ENCODE results near the gene TAF9B. TPM values are rescaled to one million over a fixed set of nuclear protein-coding genes. Genes with fewer than 3 reads are reported as not detected.
"Not testable (repeated sequence)": the region's sequence is repeated elsewhere in the genome, so short reads cannot be mapped to it uniquely, and the experiment has no call there.

The TAF9B gene
- total and polyA plus RNA-seq, 7 donors: 3.8 to 13.4 (median 10.1) TPM

DNA sequence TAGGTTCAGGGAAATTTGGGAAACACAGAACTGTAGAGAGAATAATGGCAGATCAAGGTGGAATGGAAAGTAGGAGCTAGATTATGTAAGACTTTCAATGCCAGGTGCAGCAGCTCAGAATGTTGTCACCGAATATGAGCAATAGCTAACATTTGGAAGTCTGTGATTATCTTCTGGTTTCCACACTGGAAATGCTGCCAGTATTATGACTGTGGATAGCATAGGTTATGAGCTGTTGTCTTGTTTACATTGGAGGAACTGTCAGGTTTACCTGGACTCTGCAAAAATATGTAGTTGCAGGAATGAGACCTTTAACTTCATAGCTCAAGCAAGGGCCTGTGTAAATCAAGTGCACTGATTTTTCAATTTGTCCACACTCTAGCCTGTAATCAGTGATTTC, 26.0 kb upstream of the TAF9B start:
- DNase-seq (no peak), ATAC-seq (no peak)
- H3K36me3 ChIP-seq (ENCODE audit: insufficient read depth in 1 of 2, low read depth in 1 of 2): no peaks in the 10 kb centered on the region
- H3K4me1 ChIP-seq: no peaks in the 10 kb centered on the region
- intact Hi-C loops (cut with DNase I): no loop called here
- H3K27me3 ChIP-seq (ENCODE audit: insufficient read depth in 3 of 3, low read length in 2 of 3): no peaks in the 10 kb centered on the region
- H3K9me3 ChIP-seq: no peaks in the 10 kb centered on the region
- no peak overlapping the region for H3K4me3 ChIP-seq
- TF ChIP-seq, protein P1, sequence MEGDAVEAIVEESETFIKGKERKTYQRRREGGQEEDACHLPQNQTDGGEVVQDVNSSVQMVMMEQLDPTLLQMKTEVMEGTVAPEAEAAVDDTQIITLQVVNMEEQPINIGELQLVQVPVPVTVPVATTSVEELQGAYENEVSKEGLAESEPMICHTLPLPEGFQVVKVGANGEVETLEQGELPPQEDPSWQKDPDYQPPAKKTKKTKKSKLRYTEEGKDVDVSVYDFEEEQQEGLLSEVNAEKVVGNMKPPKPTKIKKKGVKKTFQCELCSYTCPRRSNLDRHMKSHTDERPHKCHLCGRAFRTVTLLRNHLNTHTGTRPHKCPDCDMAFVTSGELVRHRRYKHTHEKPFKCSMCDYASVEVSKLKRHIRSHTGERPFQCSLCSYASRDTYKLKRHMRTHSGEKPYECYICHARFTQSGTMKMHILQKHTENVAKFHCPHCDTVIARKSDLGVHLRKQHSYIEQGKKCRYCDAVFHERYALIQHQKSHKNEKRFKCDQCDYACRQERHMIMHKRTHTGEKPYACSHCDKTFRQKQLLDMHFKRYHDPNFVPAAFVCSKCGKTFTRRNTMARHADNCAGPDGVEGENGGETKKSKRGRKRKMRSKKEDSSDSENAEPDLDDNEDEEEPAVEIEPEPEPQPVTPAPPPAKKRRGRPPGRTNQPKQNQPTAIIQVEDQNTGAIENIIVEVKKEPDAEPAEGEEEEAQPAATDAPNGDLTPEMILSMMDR (IDR thresholded peaks at IDR 0.05): no peak
- H3K27ac ChIP-seq: no peak overlapping the region
- WGBS, 3 donors: 67 to 78% (median 68%) methylated on average over 1 of the region's 1 CpG

DNA sequence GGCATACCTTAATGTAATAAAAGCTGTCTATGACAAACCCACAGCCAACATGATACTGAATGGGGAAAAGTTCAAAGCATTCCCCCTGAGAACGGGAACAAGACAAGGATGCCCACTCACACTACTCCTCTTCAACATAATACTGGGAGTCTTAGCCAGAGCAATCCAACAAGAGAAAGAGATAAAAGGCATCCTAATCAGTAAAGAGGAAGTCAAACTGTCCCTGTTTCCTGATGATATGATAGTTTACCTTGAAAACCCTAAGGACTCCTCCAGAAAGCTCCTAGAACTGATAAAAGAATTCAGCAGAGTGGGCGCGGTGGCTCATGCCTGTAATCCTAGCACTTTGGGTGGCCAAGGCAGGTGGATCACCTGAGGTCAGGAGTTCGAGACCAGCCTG, 23.7 kb upstream of the TAF9B start:
- H3K9me3 ChIP-seq; DNase-seq; H3K27me3 ChIP-seq (ENCODE audit: insufficient read depth in 3 of 3, low read length in 2 of 3); H3K4me3 ChIP-seq; H3K27ac ChIP-seq; ATAC-seq; H3K4me1 ChIP-seq; intact Hi-C loops (cut with DNase I); H3K36me3 ChIP-seq (ENCODE audit: insufficient read depth in 1 of 2, low read depth in 1 of 2): not testable (repeated sequence)
- WGBS, 3 donors: 71 to 89% (median 78%) methylated on average over 4 of the region's 4 CpGs

DNA sequence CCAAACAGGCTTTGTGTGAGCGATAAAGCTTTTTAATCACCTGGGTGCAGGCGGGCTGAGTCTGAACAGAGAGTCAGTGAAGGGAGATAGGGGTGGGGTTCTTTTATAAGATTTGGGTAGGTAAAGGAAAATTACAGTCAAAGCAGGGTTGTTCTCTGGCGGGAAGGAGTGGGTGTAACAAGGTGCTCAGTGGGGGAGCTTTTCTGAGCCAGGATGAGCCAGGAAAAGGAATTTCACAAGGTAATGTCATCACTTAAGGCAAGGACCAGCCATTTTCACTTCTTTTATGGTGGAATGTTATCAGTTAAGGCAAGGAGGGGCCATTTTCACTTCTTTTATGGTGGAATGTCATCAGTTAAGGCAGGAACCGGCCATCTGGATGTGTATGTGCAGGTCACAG, 21.3 kb upstream of the TAF9B start:
- H3K27ac ChIP-seq; H3K9me3 ChIP-seq; ATAC-seq; DNase-seq; intact Hi-C loops (cut with DNase I); H3K27me3 ChIP-seq (ENCODE audit: insufficient read depth in 3 of 3, low read length in 2 of 3); H3K36me3 ChIP-seq (ENCODE audit: insufficient read depth in 1 of 2, low read depth in 1 of 2); H3K4me1 ChIP-seq; H3K4me3 ChIP-seq: not testable (repeated sequence)
- 57 to 70% (median 66%) methylated on average over 4 of the region's 4 CpGs for WGBS, 3 donors

DNA sequence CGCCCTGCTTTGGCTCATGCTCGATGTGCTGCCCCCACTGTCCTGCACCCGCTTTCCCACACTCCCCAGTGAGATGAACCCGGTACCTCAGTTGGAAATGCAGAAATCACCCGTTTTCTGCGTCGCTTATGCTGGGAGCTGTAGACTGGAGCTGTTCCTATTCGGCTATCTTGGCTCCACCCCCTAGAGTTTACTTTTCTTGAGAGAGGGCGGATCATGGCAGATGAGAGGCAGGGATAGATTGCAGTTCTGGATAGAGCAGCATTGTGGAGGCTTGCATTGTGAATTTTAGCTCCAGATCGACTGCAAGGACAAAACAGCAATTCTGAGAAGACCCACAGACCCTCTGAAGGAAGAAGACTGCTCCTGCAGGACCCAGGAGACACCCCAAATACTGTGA, 18.4 kb upstream of the TAF9B start:
- ATAC-seq; intact Hi-C loops (cut with DNase I); H3K4me3 ChIP-seq; H3K27ac ChIP-seq; DNase-seq; H3K27me3 ChIP-seq (ENCODE audit: insufficient read depth in 3 of 3, low read length in 2 of 3); H3K4me1 ChIP-seq; H3K36me3 ChIP-seq (ENCODE audit: insufficient read depth in 1 of 2, low read depth in 1 of 2); H3K9me3 ChIP-seq: not testable (repeated sequence)
- 79 to 88% (median 87%) methylated on average over 9 to 10 of the region's 10 CpGs for WGBS, 3 donors

DNA sequence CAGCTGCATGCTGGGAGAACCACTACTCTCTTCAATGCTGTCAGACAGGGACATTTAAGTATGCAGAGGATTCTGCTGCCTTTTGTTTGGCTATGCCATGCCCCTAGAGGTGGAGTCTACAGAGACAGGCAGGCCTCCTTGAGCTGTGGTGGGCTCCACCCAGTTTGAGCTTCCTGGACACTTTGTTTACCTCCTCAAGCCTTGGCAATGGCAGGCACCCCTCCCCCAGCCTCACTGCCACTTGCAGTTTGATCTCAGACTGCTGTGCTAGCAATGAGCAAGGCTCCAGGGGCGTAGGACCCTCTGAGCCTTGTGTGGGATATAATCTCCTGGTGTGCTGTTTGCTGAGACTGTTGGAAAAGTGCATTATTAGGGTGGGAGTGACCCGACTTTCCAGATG, 17.9 kb upstream of the TAF9B start:
- H3K9me3 ChIP-seq; H3K4me1 ChIP-seq; ATAC-seq; H3K4me3 ChIP-seq; H3K36me3 ChIP-seq (ENCODE audit: insufficient read depth in 1 of 2, low read depth in 1 of 2); H3K27me3 ChIP-seq (ENCODE audit: insufficient read depth in 3 of 3, low read length in 2 of 3); intact Hi-C loops (cut with DNase I); DNase-seq; H3K27ac ChIP-seq: not testable (repeated sequence)
- 67 to 86% (median 85%) methylated on average over 2 of the region's 2 CpGs for WGBS, 3 donors

DNA sequence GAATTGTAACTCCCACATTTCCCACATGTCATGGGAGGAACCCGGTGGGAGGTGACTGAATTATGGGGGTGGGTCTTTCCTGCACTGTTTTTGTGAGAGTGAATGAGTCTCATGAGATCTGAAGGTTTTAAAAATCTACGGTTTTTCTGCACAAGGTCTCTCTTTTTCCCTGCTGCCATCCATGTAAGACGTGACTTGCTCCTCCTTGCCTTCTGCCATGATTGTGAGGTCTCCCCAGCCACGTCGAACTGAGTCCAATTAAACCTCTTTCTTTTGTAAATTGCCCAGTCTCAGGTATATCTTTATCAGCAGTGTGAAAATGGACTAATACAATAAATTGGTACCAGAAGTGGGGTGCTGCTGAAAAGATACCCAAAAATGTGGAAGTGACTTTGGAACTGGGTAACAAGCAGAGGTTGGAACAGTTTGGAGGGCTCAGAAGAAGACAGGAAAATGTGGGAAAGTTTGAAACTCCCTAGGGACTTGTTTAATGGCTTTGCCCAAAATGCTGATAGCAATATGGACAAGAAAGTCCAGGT, 7.6 kb upstream of the TAF9B start:
- H3K27me3 ChIP-seq (ENCODE audit: insufficient read depth in 3 of 3, low read length in 2 of 3); DNase-seq; intact Hi-C loops (cut with DNase I); ATAC-seq; H3K4me1 ChIP-seq; H3K4me3 ChIP-seq; H3K36me3 ChIP-seq (ENCODE audit: insufficient read depth in 1 of 2, low read depth in 1 of 2); H3K27ac ChIP-seq: not testable (repeated sequence)
- H3K9me3 ChIP-seq: peaks cover 10% of the 10 kb centered on the region
- WGBS, 3 donors: 86 to 94% (median 94%) methylated on average over 5 of the region's 5 CpGs

DNA sequence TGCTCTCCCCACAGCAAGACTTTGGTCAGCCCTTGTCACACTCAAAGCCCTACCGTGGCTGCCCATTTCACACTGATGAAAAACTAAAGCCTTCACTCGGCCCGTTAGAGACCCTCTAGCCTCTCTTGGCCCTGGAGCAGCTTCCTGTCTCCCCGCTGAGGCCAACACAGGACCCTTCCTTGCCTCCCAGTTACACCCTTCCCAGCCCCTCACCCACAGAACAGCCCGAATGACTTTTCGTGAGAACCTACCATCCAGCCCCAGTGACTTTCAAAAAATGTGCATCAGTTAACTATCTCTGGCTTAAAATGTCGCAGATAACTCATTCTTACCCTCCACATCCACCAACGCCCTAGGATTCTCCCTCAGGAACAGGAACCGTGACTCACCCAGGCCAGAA, 756 bp upstream of the TAF9B start:
- peak overlapping the region; percentile 78 for H3K4me3 ChIP-seq
- DNase-seq (no peak), ATAC-seq (no peak)
- no peaks in the 10 kb centered on the region for H3K27me3 ChIP-seq (ENCODE audit: insufficient read depth in 3 of 3, low read length in 2 of 3)
- no peak overlapping the region for H3K27ac ChIP-seq
- no peaks in the 10 kb centered on the region for H3K36me3 ChIP-seq (ENCODE audit: insufficient read depth in 1 of 2, low read depth in 1 of 2)
- intact Hi-C loops (cut with DNase I): no loop called here
- H3K4me1 ChIP-seq: no peaks in the 10 kb centered on the region
- no peaks in the 10 kb centered on the region for H3K9me3 ChIP-seq
- WGBS, 3 donors: 77 to 95% (median 93%) methylated on average over 9 of the region's 9 CpGs
- TF ChIP-seq, protein P1 (IDR thresholded peaks at IDR 0.05): no peak

Data from psoas muscle (tissue), 8 donors.